Measurements from ENCODE around the gene NAA60.
"Not testable (repeated sequence)": the region's sequence is repeated elsewhere in the genome, so short reads cannot be mapped to it uniquely, and the experiment has no call there.

- not testable (repeated sequence) for TF ChIP-seq EZH2 (IDR thresholded peaks at IDR 0.05; ENCODE audit: insufficient read depth, poor library complexity, severe bottlenecking); EZH2phosphoT487 (IDR thresholded peaks at IDR 0.05; ENCODE audit: insufficient read depth, low read depth)
These were observed 57.9 kb downstream of the NAA60 start for GRCh38 chr16:3501412-3501761.
